ENCODE data around the gene AKAP9.
"Not testable (repeated sequence)": the region's sequence is repeated elsewhere in the genome, so short reads cannot be mapped to it uniquely, and the experiment has no call there.

The AKAP9 gene

DNA sequence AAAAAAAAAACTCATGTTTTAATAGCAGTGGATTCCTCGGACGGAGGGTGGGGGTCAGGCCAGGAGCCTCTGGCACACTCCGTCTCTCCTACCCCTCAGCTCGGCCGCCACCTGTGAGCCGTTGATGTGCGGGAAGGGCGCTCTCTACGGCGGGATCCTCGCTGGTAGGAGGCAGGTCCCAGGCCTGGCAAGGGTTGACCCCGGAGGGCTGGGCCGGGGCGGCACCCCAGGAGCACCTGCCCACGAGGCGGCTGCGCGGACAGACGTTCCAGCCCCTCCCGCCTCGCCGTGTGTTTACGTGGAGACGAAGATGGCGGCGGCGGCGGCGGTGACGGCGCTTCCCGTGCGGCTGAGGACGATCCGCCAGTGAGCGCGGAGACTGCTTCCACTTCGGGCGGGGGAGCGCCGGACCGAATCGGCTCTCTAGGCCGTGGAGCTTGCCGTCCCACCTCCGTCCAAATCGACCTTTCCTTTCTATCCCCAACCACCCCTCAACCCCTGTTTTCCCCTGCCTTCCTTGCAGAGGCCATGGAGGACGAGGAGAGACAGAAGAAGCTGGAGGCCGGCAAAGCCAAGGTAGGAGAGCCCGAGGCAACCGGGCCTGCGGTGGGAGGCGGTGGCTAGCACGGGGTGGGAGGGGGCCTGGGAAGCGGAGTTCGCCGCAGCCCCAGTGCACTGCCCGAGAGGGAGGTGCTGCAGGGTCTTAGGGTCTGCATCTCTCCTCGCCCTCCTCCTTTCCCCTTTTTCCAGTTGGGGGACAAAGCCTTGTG is at the start of gene AKAP9:
TSS of gene AKAP9 (plus strand) at position 291 of the 770 bp plus-strand sequence. CDS start at position 529, 238 bp downstream.
- Histone ChIP-seq H3K36me3 (ENCODE audit: control insufficient read depth, insufficient read depth, low read length) (no peaks in the 10 kb centered on the region), H3K4me1 (ENCODE audit: control insufficient read depth, insufficient read depth, low read length) (peaks cover 8% of the 10 kb centered on the region), H3K9me3 (ENCODE audit: control insufficient read depth, low read length) (no peaks in the 10 kb centered on the region)

DNA sequence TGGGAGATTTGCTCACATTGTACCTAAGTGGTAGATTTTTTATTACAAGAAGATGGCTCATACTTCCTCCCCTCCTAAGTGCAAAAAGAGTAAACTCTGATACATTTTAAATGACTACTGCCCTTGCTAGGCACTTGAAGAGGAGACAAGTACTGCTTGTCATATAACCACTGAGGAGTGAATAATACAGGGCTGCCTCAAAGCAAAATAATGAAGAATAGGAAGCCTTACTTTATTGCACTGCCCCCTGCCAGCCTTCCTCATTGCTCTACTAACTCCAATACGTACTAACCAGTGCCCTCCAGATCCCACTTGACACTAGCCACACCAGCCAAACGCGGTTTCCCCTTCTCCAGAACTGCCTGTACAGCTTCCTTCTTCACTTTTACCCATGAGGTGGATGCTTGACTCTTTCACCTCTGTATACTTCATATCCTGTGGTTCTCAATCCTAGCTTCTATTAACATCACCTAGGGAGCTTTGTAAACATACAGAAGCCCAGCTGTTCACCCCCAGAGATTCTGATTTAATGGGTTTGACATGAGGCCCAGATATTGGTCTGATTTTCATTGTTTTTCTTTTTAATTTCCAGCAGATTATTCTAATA is 48.5 kb upstream of the AKAP9 start:
- Histone ChIP-seq H3K27me3 (ENCODE audit: control insufficient read depth, insufficient read depth, low read length) (no peaks in the 10 kb centered on the region), H3K4me1 (ENCODE audit: control insufficient read depth, insufficient read depth, low read length) (no peaks in the 10 kb centered on the region)

More for the DNA sequence above, at the start of gene AKAP9:
- peak within 1 kb of the TSS; percentile 96 for H3K9ac ChIP-seq (ENCODE audit: low read length)
- H3K27me3 ChIP-seq (ENCODE audit: control insufficient read depth, insufficient read depth, low read length) = no peaks in the 10 kb centered on the region
- peak within 1 kb of the TSS; percentile 94 for H3K4me3 ChIP-seq (ENCODE audit: low read length)

DNA sequence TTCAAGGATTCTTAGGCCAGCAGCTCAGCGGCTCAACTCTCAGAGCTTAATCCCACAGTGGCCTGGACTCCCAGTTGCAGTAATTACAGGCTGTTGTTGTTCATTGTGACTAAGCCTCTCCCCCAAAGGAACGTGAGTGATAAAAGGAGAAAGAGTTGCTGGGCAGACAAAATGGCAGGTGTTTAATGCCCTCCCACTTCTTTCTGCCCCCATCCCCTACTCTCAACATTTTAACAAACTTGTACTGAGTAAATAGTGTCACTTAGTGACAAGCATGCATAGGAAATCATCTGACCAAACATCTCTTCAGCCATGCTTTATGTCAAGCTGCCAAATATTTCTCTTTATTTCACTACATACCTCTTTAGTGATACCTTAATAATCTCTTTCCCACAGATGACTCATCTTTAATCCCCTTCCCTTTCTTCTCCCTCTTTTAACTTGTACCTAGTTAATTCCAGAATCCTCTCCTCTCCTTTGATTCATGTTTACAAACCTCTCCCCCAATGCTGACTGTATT is 47.8 kb upstream of the AKAP9 start:
- H3K9ac ChIP-seq (ENCODE audit: low read length) = no peak overlapping the region
- no peaks in the 10 kb centered on the region for H3K9me3 ChIP-seq (ENCODE audit: control insufficient read depth, low read length)
- no peaks in the 10 kb centered on the region for H3K4me1 ChIP-seq (ENCODE audit: control insufficient read depth, insufficient read depth, low read length)
- H3K4me3 ChIP-seq (ENCODE audit: low read length) = no peak overlapping the region
- no peaks in the 10 kb centered on the region for H3K36me3 ChIP-seq (ENCODE audit: control insufficient read depth, insufficient read depth, low read length)
- no peaks in the 10 kb centered on the region for H3K27me3 ChIP-seq (ENCODE audit: control insufficient read depth, insufficient read depth, low read length)

More for the DNA sequence above, 48.5 kb upstream of the AKAP9 start:
- Histone ChIP-seq H3K36me3 (ENCODE audit: control insufficient read depth, insufficient read depth, low read length) (no peaks in the 10 kb centered on the region), H3K9me3 (ENCODE audit: control insufficient read depth, low read length) (no peaks in the 10 kb centered on the region), H3K4me3 (ENCODE audit: low read length) (no peak overlapping the region), H3K9ac (ENCODE audit: low read length) (no peak overlapping the region)

GRCh38 chr7:91893699-91894098 is 47.0 kb upstream of the AKAP9 start:
- not testable (repeated sequence) for H3K27me3 ChIP-seq (ENCODE audit: control insufficient read depth, insufficient read depth, low read length); H3K36me3 ChIP-seq (ENCODE audit: control insufficient read depth, insufficient read depth, low read length); H3K4me1 ChIP-seq (ENCODE audit: control insufficient read depth, insufficient read depth, low read length); H3K9ac ChIP-seq (ENCODE audit: low read length); H3K4me3 ChIP-seq (ENCODE audit: low read length); H3K9me3 ChIP-seq (ENCODE audit: control insufficient read depth, low read length)

- H3K36me3 ChIP-seq (ENCODE audit: control insufficient read depth, insufficient read depth, low read length) = no peaks in the 10 kb centered on the region
- no peak overlapping the region for H3K9ac ChIP-seq (ENCODE audit: low read length)
- no peaks in the 10 kb centered on the region for H3K4me1 ChIP-seq (ENCODE audit: control insufficient read depth, insufficient read depth, low read length)
- no peaks in the 10 kb centered on the region for H3K27me3 ChIP-seq (ENCODE audit: control insufficient read depth, insufficient read depth, low read length)
- no peak overlapping the region for H3K4me3 ChIP-seq (ENCODE audit: low read length)
- H3K9me3 ChIP-seq (ENCODE audit: control insufficient read depth, low read length) = no peaks in the 10 kb centered on the region
These were observed 45.7 kb upstream of the AKAP9 start for GRCh38 chr7:91894781-91895480.

- Histone ChIP-seq H3K36me3 (ENCODE audit: control insufficient read depth, insufficient read depth, low read length) (no peaks in the 10 kb centered on the region), H3K4me3 (ENCODE audit: low read length) (no peak overlapping the region), H3K9ac (ENCODE audit: low read length) (peak overlapping the region; percentile 47), H3K4me1 (ENCODE audit: control insufficient read depth, insufficient read depth, low read length) (no peaks in the 10 kb centered on the region), H3K27me3 (ENCODE audit: control insufficient read depth, insufficient read depth, low read length) (no peaks in the 10 kb centered on the region), H3K9me3 (ENCODE audit: control insufficient read depth, low read length) (no peaks in the 10 kb centered on the region)
These were observed 42.2 kb upstream of the AKAP9 start for GRCh38 chr7:91898240-91898992.

GRCh38 chr7:91899563-91899962 is 41.1 kb upstream of the AKAP9 start:
- H3K4me3 ChIP-seq (ENCODE audit: low read length) = no peak overlapping the region
- no peaks in the 10 kb centered on the region for H3K36me3 ChIP-seq (ENCODE audit: control insufficient read depth, insufficient read depth, low read length)
- no peaks in the 10 kb centered on the region for H3K4me1 ChIP-seq (ENCODE audit: control insufficient read depth, insufficient read depth, low read length)
- no peak overlapping the region for H3K9ac ChIP-seq (ENCODE audit: low read length)
- H3K27me3 ChIP-seq (ENCODE audit: control insufficient read depth, insufficient read depth, low read length) = no peaks in the 10 kb centered on the region
- no peaks in the 10 kb centered on the region for H3K9me3 ChIP-seq (ENCODE audit: control insufficient read depth, low read length)

GRCh38 chr7:91910171-91910570 is 30.5 kb upstream of the AKAP9 start:
- Histone ChIP-seq H3K36me3 (ENCODE audit: control insufficient read depth, insufficient read depth, low read length) (no peaks in the 10 kb centered on the region), H3K4me3 (ENCODE audit: low read length) (no peak overlapping the region), H3K9ac (ENCODE audit: low read length) (no peak overlapping the region), H3K9me3 (ENCODE audit: control insufficient read depth, low read length) (no peaks in the 10 kb centered on the region), H3K4me1 (ENCODE audit: control insufficient read depth, insufficient read depth, low read length) (peaks cover 7% of the 10 kb centered on the region), H3K27me3 (ENCODE audit: control insufficient read depth, insufficient read depth, low read length) (no peaks in the 10 kb centered on the region)

- H3K9ac ChIP-seq (ENCODE audit: low read length) = no peak overlapping the region
- H3K4me3 ChIP-seq (ENCODE audit: low read length) = no peak overlapping the region
- no peaks in the 10 kb centered on the region for H3K36me3 ChIP-seq (ENCODE audit: control insufficient read depth, insufficient read depth, low read length)
- no peaks in the 10 kb centered on the region for H3K27me3 ChIP-seq (ENCODE audit: control insufficient read depth, insufficient read depth, low read length)
- H3K9me3 ChIP-seq (ENCODE audit: control insufficient read depth, low read length) = no peaks in the 10 kb centered on the region
- H3K4me1 ChIP-seq (ENCODE audit: control insufficient read depth, insufficient read depth, low read length) = peaks cover 7% of the 10 kb centered on the region
These were observed 29.5 kb upstream of the AKAP9 start for GRCh38 chr7:91911121-91911520.

DNA sequence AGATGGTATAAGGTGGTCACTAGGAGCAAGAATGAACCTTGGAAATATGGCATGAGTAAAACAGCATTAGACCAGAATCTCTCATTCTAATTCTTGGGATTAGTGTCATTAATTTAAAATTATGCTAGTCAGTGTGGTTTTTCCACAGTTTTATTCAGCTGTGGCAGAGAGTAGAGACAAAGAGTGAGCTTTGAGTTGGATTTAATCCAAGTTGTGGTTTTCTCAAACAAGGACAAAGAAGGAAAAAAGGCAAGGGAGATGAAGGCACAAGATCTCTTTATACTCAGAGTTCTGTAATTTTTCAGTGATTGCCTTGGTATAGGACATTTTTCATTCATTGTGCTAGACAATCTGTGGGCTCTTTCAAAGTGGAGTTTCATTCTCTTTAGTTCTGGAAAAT is 28.2 kb upstream of the AKAP9 start:
- no peaks in the 10 kb centered on the region for H3K9me3 ChIP-seq (ENCODE audit: control insufficient read depth, low read length)
- H3K9ac ChIP-seq (ENCODE audit: low read length) = no peak overlapping the region
- no peaks in the 10 kb centered on the region for H3K27me3 ChIP-seq (ENCODE audit: control insufficient read depth, insufficient read depth, low read length)
- H3K36me3 ChIP-seq (ENCODE audit: control insufficient read depth, insufficient read depth, low read length) = no peaks in the 10 kb centered on the region
- H3K4me3 ChIP-seq (ENCODE audit: low read length) = no peak overlapping the region
- peaks cover 7% of the 10 kb centered on the region for H3K4me1 ChIP-seq (ENCODE audit: control insufficient read depth, insufficient read depth, low read length)

- Histone ChIP-seq H3K4me3 (ENCODE audit: low read length) (no peak overlapping the region), H3K4me1 (ENCODE audit: control insufficient read depth, insufficient read depth, low read length) (peaks cover 7% of the 10 kb centered on the region), H3K36me3 (ENCODE audit: control insufficient read depth, insufficient read depth, low read length) (no peaks in the 10 kb centered on the region), H3K27me3 (ENCODE audit: control insufficient read depth, insufficient read depth, low read length) (no peaks in the 10 kb centered on the region), H3K9me3 (ENCODE audit: control insufficient read depth, low read length) (no peaks in the 10 kb centered on the region), H3K9ac (ENCODE audit: low read length) (no peak overlapping the region)
These were observed 27.1 kb upstream of the AKAP9 start for GRCh38 chr7:91913612-91914011.

Measured in mucosa of stomach (tissue), 1 donor.